ENCODE measurements around the gene BCR. TPM values are rescaled to one million over a fixed set of nuclear protein-coding genes. Genes with fewer than 3 reads are reported as not detected.

BCR gene
- total RNA-seq, 1 experiment from 2014 or later = 129 TPM

DNA sequence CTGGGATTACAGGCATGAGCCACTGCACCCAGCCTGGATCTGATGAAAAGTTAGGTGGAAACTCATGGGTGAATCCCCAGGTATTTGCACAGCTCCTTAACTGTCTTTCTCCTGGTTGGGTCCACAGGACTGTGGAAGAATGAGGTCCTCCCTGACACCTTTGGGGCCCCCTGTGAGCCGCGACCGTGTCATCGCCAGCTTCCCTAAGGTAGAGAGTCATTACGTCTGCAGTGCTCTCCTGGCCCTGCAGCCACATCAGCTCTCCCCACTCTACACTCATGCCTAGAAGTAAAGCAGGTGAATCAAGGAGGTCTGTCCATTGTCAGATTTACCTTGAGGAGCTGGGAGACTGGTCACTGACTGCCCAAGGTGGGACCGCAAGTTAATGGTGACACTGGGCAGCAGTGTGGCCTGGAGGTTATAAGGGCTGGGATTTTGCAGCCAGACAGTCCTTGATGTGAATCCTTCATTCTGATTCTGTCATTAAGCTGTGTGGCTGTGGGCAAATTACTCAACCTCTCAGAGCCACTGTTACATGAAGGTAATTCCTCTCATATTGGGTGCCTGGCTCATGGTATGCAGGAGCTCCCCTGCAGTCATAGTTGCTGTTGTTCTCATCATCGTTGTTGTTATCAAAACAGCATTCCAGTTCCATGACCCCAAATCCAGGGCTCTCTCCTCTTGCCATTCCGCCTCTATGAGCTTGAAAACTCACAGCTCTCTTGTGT lies 33.7 kb upstream of the BCR start:
- ChIA-PET CTCF (interaction anchor here (1.9 to 6.0 kb wide), 2 partner anchors 10 to 187 kb away, joined by 6 to 60 read pairs; no protein-coding TSS in a partner anchor), POLR2A (no interaction called here)
- peaks cover 42% of the 10 kb centered on the region for H3K4me1 Mint-ChIP-seq
- H3K27ac Mint-ChIP-seq = no peak overlapping the region
- no peaks in the 10 kb centered on the region for H3K36me3 Mint-ChIP-seq
- TF ChIP-seq, protein P1, sequence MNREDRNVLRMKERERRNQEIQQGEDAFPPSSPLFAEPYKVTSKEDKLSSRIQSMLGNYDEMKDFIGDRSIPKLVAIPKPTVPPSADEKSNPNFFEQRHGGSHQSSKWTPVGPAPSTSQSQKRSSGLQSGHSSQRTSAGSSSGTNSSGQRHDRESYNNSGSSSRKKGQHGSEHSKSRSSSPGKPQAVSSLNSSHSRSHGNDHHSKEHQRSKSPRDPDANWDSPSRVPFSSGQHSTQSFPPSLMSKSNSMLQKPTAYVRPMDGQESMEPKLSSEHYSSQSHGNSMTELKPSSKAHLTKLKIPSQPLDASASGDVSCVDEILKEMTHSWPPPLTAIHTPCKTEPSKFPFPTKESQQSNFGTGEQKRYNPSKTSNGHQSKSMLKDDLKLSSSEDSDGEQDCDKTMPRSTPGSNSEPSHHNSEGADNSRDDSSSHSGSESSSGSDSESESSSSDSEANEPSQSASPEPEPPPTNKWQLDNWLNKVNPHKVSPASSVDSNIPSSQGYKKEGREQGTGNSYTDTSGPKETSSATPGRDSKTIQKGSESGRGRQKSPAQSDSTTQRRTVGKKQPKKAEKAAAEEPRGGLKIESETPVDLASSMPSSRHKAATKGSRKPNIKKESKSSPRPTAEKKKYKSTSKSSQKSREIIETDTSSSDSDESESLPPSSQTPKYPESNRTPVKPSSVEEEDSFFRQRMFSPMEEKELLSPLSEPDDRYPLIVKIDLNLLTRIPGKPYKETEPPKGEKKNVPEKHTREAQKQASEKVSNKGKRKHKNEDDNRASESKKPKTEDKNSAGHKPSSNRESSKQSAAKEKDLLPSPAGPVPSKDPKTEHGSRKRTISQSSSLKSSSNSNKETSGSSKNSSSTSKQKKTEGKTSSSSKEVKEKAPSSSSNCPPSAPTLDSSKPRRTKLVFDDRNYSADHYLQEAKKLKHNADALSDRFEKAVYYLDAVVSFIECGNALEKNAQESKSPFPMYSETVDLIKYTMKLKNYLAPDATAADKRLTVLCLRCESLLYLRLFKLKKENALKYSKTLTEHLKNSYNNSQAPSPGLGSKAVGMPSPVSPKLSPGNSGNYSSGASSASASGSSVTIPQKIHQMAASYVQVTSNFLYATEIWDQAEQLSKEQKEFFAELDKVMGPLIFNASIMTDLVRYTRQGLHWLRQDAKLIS (CRISPR knock-in tag; IDR thresholded peaks at IDR 0.05; ENCODE audit: borderline replicate concordance) = no peak
- peak overlapping the region; percentile 73 for H3K4me3 Mint-ChIP-seq
- H3K27me3 Mint-ChIP-seq (ENCODE audit: low read depth) = peaks cover 32% of the 10 kb centered on the region
- ATAC-seq (no peak), DNase-seq (ENCODE audit: low spot score) (no peak)
- H3K9me3 Mint-ChIP-seq = no peaks in the 10 kb centered on the region

DNA sequence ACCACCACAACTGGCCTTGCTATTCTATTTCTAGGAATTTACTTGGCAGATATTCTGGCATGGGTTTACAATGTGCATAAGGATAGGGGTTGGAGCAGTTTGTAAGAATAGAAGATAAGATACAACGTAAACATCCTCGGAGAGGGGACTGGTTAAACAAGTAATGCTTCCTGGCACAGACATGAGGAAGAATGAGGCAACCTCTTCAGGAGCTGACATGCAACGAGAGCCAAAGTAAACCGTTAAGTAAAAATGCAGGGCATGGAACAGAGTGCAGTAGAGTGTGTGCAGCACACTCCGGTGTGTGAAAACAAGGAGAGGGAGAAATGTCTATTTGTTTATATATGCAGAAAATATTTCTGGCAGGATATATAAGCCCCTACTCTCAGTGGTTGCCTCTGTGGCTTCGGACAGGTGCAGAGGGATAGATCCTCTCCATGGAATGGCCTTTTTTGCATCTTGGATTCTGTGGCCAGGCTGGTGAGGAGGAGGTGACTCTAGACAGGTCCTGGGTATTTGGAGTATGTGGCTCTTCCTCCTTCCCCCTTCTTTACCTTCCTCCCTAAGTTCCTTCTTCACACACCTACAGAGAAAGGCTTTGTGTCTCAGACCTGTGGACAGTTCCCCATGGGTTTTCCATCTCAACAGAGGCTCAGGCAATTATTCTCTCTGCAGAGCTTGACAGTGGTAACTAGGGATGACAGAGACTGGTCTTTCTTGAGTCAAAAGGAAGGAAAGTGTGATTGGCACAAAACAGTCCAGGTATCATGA lies 32.5 kb upstream of the BCR start:
- DNase-seq (ENCODE audit: low spot score) = no peak
- Mint-ChIP-seq H3K27me3 (ENCODE audit: low read depth) (peaks cover 32% of the 10 kb centered on the region), H3K4me1 (peaks cover 35% of the 10 kb centered on the region), H3K36me3 (no peaks in the 10 kb centered on the region), H3K9me3 (no peaks in the 10 kb centered on the region), H3K27ac (no peak overlapping the region), H3K4me3 (no peak overlapping the region)
- ChIA-PET CTCF (interaction anchor here (3.1 to 6.0 kb wide), 2 partner anchors 9 to 188 kb away, joined by 14 to 60 read pairs; no protein-coding TSS in a partner anchor), POLR2A (no interaction called here)
- ATAC-seq = no peak
- no peak for TF ChIP-seq MXD4 (CRISPR knock-in tag; IDR thresholded peaks at IDR 0.05; ENCODE audit: borderline replicate concordance)
- TF ChIP-seq, protein P2, sequence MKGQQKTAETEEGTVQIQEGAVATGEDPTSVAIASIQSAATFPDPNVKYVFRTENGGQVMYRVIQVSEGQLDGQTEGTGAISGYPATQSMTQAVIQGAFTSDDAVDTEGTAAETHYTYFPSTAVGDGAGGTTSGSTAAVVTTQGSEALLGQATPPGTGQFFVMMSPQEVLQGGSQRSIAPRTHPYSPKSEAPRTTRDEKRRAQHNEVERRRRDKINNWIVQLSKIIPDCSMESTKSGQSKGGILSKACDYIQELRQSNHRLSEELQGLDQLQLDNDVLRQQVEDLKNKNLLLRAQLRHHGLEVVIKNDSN (CRISPR knock-in tag; IDR thresholded peaks at IDR 0.05) = no peak
- TF ChIP-seq ZNF263 (CRISPR knock-in tag; IDR thresholded peaks at IDR 0.05; ENCODE audit: low read depth) = no peak
- TF ChIP-seq, protein P3, sequence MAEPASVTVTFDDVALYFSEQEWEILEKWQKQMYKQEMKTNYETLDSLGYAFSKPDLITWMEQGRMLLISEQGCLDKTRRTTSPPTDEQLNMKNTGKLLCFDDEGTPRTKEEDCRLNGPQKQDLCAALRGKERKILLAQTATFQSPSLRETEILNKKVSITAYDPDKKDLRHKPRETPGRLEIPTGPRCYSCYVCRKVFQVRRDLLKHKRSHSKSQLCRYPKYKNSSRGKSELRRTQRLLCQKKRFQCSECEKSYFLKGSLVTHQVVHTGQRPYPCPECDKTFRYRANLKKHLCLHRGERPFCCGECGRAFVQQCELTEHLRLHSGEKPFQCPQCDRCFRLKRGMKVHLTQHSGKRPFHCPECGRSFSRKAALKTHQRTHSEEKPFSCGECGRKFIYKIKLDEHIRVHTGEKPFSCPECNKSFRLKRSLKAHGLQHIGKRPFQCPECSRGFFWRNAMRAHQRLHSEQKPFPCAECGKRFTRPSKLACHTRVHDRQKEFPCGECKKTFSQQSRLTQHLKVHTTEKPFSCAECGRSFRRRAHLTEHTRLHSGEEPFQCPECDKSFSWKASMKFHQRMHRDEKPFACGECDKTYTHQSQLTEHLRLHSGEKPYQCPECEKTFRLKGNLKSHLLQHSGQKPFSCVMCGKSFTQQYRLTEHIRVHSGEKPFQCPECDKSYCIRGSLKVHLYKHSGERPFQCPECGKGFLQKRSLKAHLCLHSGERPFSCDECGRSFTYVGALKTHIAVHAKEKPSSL (CRISPR knock-in tag; conservative IDR thresholded peaks at IDR 0.05) = no peak
- TF ChIP-seq, protein P4, sequence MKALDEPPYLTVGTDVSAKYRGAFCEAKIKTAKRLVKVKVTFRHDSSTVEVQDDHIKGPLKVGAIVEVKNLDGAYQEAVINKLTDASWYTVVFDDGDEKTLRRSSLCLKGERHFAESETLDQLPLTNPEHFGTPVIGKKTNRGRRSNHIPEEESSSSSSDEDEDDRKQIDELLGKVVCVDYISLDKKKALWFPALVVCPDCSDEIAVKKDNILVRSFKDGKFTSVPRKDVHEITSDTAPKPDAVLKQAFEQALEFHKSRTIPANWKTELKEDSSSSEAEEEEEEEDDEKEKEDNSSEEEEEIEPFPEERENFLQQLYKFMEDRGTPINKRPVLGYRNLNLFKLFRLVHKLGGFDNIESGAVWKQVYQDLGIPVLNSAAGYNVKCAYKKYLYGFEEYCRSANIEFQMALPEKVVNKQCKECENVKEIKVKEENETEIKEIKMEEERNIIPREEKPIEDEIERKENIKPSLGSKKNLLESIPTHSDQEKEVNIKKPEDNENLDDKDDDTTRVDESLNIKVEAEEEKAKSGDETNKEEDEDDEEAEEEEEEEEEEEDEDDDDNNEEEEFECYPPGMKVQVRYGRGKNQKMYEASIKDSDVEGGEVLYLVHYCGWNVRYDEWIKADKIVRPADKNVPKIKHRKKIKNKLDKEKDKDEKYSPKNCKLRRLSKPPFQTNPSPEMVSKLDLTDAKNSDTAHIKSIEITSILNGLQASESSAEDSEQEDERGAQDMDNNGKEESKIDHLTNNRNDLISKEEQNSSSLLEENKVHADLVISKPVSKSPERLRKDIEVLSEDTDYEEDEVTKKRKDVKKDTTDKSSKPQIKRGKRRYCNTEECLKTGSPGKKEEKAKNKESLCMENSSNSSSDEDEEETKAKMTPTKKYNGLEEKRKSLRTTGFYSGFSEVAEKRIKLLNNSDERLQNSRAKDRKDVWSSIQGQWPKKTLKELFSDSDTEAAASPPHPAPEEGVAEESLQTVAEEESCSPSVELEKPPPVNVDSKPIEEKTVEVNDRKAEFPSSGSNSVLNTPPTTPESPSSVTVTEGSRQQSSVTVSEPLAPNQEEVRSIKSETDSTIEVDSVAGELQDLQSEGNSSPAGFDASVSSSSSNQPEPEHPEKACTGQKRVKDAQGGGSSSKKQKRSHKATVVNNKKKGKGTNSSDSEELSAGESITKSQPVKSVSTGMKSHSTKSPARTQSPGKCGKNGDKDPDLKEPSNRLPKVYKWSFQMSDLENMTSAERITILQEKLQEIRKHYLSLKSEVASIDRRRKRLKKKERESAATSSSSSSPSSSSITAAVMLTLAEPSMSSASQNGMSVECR (CRISPR knock-in tag; IDR thresholded peaks at IDR 0.05; ENCODE audit: borderline replicate concordance) = no peak
- TF ChIP-seq TEAD1 (CRISPR knock-in tag; IDR thresholded peaks at IDR 0.05) = no peak
- no peak for TF ChIP-seq ZBTB21 (CRISPR knock-in tag; IDR thresholded peaks at IDR 0.05; ENCODE audit: borderline replicate concordance)
- no peak for TF ChIP-seq SP1 (CRISPR knock-in tag; conservative IDR thresholded peaks at IDR 0.05)
- no peak for TF ChIP-seq TP53 (CRISPR knock-in tag; IDR thresholded peaks at IDR 0.05)
- TF ChIP-seq, protein P5, sequence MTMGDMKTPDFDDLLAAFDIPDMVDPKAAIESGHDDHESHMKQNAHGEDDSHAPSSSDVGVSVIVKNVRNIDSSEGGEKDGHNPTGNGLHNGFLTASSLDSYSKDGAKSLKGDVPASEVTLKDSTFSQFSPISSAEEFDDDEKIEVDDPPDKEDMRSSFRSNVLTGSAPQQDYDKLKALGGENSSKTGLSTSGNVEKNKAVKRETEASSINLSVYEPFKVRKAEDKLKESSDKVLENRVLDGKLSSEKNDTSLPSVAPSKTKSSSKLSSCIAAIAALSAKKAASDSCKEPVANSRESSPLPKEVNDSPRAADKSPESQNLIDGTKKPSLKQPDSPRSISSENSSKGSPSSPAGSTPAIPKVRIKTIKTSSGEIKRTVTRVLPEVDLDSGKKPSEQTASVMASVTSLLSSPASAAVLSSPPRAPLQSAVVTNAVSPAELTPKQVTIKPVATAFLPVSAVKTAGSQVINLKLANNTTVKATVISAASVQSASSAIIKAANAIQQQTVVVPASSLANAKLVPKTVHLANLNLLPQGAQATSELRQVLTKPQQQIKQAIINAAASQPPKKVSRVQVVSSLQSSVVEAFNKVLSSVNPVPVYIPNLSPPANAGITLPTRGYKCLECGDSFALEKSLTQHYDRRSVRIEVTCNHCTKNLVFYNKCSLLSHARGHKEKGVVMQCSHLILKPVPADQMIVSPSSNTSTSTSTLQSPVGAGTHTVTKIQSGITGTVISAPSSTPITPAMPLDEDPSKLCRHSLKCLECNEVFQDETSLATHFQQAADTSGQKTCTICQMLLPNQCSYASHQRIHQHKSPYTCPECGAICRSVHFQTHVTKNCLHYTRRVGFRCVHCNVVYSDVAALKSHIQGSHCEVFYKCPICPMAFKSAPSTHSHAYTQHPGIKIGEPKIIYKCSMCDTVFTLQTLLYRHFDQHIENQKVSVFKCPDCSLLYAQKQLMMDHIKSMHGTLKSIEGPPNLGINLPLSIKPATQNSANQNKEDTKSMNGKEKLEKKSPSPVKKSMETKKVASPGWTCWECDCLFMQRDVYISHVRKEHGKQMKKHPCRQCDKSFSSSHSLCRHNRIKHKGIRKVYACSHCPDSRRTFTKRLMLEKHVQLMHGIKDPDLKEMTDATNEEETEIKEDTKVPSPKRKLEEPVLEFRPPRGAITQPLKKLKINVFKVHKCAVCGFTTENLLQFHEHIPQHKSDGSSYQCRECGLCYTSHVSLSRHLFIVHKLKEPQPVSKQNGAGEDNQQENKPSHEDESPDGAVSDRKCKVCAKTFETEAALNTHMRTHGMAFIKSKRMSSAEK (CRISPR knock-in tag; IDR thresholded peaks at IDR 0.05; ENCODE audit: borderline replicate concordance) = no peak
- no peak for TF ChIP-seq NFE2L1 (CRISPR knock-in tag; IDR thresholded peaks at IDR 0.05)
- TF ChIP-seq EMX1 (CRISPR knock-in tag; IDR thresholded peaks at IDR 0.05) = no peak
- TF ChIP-seq GRHL2 (CRISPR knock-in tag; IDR thresholded peaks at IDR 0.05; ENCODE audit: insufficient replicate concordance, severe bottlenecking) = no peak

All from WTC11 (cell line).